ENCODE measurements around the gene LMX1B.

The LMX1B gene

GRCh38 chr9:126626926-126627233 lies 13.2 kb downstream of the LMX1B start:
- TF ChIP-seq TAF1 (IDR thresholded peaks at IDR 0.05; ENCODE audit: borderline replicate concordance, insufficient read depth, low read length) (no peak), SIN3A (IDR thresholded peaks at IDR 0.05; ENCODE audit: borderline replicate concordance, insufficient read depth, low read length) (no peak), FOXP2 (optimal IDR thresholded peaks at IDR 0.05; ENCODE audit: borderline replicate concordance, extremely low read depth, extremely low read length, insufficient read depth) (no peak), REST (IDR thresholded peaks at IDR 0.05; ENCODE audit: insufficient read depth in 1 of 2, low read depth in 2 of 2, low read length in 2 of 2) (no peak), POLR2AphosphoS5 (IDR thresholded peaks at IDR 0.05; ENCODE audit: low read depth, low read length) (no peak)

- no peak for TF ChIP-seq REST (IDR thresholded peaks at IDR 0.05; ENCODE audit: insufficient read depth in 1 of 2, low read depth in 2 of 2, low read length in 2 of 2)
- TF ChIP-seq POLR2AphosphoS5 (IDR thresholded peaks at IDR 0.05; ENCODE audit: low read depth, low read length): no peak
- no peak for TF ChIP-seq SIN3A (IDR thresholded peaks at IDR 0.05; ENCODE audit: borderline replicate concordance, insufficient read depth, low read length)
- TF ChIP-seq FOXP2 (optimal IDR thresholded peaks at IDR 0.05; ENCODE audit: borderline replicate concordance, extremely low read depth, extremely low read length, insufficient read depth): no peak
- TF ChIP-seq TAF1 (IDR thresholded peaks at IDR 0.05; ENCODE audit: borderline replicate concordance, insufficient read depth, low read length): no peak
Observed at GRCh38 chr9:126628146-126628545, 14.4 kb downstream of the LMX1B start.

GRCh38 chr9:126628969-126629674 lies 15.4 kb downstream of the LMX1B start:
- TF ChIP-seq POLR2AphosphoS5 (IDR thresholded peaks at IDR 0.05; ENCODE audit: low read depth, low read length): no peak
- TF ChIP-seq SIN3A (IDR thresholded peaks at IDR 0.05; ENCODE audit: borderline replicate concordance, insufficient read depth, low read length): no peak
- TF ChIP-seq REST (IDR thresholded peaks at IDR 0.05; ENCODE audit: insufficient read depth in 1 of 2, low read depth in 2 of 2, low read length in 2 of 2): no peak
- TF ChIP-seq TAF1 (IDR thresholded peaks at IDR 0.05; ENCODE audit: borderline replicate concordance, insufficient read depth, low read length): no peak
- no peak for TF ChIP-seq FOXP2 (optimal IDR thresholded peaks at IDR 0.05; ENCODE audit: borderline replicate concordance, extremely low read depth, extremely low read length, insufficient read depth)

GRCh38 chr9:126630458-126631237 lies 16.9 kb downstream of the LMX1B start:
- TF ChIP-seq REST (IDR thresholded peaks at IDR 0.05; ENCODE audit: insufficient read depth in 1 of 2, low read depth in 2 of 2, low read length in 2 of 2) (no peak), FOXP2 (optimal IDR thresholded peaks at IDR 0.05; ENCODE audit: borderline replicate concordance, extremely low read depth, extremely low read length, insufficient read depth) (no peak), POLR2AphosphoS5 (IDR thresholded peaks at IDR 0.05; ENCODE audit: low read depth, low read length) (no peak), SIN3A (IDR thresholded peaks at IDR 0.05; ENCODE audit: borderline replicate concordance, insufficient read depth, low read length) (no peak), TAF1 (IDR thresholded peaks at IDR 0.05; ENCODE audit: borderline replicate concordance, insufficient read depth, low read length) (no peak)

Data from PFSK-1 (cell line).